Inflammatory macrophage treated with lipopolysaccharide for 4 hours (primary cell): ENCODE measurements around the gene TBC1D16.
A peak's percentile ranks its signal among the peaks of the same experiment; 100 is the strongest.

Experiments
- DNase-seq: peaks from one replicate; pipeline ENCODE4 v3.0.0-alpha.2; 2020

The TBC1D16 gene

DNA sequence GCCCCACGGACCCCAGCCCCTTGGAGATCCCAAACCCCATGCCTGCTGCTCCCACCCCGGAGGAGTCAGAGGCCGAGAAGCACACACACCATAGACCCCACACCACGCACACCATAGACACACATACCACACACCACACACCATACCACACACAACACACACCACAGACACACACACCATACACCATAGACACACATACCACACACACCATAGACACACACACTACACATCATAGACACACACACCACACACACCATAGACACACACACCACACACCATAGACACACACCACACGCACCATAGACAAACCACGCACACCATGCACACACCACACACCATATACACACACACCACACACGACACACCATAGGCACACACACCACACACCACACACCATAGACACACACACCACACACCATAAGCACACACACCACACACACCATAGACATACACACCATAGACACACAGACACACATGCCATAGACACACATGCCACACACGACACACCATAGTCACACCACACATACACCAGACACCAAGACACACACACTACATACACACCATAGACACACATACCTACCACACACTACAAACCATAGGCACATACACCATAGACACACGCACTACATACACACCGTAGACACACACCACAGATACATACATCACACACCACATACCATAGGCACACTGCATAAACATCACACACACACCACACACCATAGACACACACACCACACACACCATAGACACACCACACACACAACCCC, 11.3 kb downstream of the TBC1D16 start:
- DNase-seq: no peak

GRCh38 chr17:80023481-80024205, 12.0 kb downstream of the TBC1D16 start:
- no peak for DNase-seq

DNA sequence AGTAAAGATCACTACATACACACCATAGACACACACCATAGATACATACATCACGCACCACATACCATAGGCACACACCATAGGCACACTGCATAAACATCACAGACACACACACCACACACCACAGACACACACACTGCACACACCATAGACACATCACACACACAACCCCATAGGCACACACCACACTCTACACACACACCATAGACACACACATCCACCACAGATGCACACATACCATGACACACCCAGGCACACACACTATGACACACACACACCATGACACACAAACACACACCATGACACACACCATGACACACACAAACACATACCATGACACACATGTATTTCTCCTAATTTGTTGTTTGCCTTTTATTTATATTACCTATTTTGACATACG, 14.1 kb downstream of the TBC1D16 start:
- no peak for DNase-seq

- DNase-seq: no peak
Observed at GRCh38 chr17:80018917-80019651, 16.6 kb downstream of the TBC1D16 start.

DNA sequence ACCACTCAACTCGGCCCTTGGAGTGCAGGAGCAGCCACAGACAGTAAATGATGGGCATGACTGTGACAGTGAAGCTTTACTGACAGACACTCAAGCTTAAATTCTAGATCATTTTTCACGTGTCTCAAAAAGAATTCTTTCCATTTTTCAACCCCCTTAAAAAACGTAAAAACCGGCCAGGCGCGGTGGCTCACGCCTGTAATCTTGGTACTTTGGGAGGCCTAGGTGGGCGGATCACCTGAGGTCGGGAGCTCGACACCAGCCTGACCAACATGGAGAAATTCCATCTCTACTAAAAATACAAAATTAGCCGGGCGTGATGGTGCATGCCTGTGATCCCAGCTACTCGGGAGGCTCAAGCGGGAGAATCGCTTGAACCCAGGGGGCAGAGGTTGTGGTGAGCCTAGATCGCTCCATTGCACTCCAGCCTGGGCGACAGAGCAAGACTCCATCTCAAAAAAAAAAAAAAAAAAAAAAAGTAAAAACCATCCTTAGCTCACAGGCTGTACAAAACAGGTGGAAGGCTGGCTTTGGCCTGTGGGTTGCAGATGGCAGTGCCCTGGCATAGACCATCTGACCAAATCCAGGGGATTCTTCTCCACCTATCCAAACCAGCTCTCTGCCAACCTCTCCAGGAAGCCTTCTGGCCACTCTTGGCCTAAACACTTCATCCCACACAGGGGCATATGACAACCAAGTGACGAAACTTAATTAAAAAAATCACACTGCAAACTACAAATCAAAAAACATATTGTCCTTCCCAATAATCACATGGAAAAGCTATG, 18.3 kb downstream of the TBC1D16 start:
- DNase-seq: no peak

GRCh38 chr17:80012765-80013741, 22.6 kb downstream of the TBC1D16 start:
- no peak for DNase-seq

- DNase-seq: no peak
Observed at GRCh38 chr17:80011989-80012555, 23.6 kb downstream of the TBC1D16 start.

DNA sequence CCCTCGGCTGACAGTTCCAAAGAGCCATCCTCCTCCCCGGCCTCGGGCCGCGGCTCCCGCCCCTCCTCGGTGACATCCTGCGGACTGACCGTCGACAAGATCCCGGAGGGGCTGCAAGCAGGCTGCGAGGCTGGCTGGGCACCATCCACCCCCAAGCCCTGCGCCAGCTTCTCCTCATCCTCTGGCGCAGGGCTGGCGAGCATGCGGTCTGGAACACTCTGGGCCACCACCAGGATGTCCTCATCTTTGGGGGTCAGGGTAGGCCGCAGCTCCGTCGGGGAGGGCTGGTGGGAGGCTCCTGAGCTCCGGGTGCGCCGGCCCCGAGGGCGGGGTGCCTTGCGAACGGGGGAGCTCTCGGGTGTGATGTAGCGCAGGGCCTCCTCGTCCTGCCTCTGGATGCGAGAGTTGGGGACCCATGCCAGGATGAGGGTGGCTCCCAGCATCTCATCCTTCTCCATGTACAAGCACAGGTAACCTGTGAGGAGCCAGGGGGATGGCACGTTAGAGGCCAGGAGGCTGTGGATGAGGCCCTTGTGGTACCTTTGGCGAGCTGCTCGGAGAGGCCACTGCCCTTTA, 25.3 kb downstream of the TBC1D16 start:
- no peak for DNase-seq

DNA sequence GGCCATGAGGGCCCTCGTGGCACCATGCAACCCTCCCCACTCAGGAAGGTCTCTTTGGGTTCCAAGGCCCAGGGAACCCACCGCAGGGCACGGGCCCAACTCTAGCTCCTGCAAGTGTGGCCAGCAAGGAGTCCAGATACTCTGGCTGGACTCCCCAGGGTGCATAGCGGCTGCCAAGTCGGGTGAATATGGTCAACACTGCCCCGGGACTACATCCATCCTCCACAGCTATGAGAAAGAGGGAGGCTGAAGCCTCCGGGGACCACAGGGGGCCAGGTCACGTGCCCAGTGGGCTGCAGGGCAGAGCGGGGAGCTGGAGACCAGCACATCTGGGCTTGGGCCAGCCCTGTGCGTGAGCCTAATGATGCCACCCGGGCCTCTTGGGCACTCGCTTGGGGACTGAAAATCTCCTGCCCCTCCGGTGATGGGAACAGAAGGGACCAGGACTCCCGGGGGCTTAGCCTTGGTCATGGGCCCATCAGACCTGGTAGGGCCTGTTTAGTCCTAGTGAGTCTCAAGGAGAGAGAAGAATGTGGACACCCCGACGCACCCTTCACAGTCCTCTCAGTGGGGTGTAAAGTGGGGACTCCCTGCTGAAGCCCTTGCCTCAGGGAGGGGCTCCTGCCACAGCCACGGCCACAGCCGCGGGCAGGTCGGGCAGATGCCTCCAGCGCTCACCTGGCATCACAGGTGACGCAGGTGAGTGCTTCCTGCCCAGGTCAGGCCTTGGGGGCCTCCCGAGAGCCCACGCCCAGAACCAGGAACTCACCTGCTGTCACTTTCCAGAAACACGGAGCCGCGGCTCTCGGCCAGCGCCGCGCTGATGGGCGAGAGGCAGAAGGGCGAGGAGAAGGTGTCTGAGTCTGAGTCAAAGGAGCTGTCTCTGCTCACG, 26.0 kb downstream of the TBC1D16 start:
- DNase-seq: no peak

DNA sequence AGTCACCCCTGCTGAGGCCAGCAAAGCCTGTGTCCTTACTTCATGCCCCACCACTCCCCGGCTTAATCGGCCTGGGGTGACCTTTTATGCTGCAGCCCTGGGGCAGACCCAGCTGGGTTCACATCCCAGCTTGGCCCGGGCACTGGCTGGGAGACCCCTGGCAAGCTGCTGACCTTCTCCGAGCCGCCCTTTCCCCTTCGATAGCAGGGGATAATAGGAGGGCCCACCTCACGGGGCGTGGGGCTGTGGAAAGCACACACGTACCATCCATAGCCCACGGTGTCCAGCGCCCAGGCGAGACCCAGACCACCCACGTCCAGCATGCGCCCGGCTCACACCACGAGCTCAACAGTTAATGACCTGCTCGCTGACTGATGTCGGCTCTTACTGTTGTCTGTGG, 26.8 kb downstream of the TBC1D16 start:
- no peak for DNase-seq

DNA sequence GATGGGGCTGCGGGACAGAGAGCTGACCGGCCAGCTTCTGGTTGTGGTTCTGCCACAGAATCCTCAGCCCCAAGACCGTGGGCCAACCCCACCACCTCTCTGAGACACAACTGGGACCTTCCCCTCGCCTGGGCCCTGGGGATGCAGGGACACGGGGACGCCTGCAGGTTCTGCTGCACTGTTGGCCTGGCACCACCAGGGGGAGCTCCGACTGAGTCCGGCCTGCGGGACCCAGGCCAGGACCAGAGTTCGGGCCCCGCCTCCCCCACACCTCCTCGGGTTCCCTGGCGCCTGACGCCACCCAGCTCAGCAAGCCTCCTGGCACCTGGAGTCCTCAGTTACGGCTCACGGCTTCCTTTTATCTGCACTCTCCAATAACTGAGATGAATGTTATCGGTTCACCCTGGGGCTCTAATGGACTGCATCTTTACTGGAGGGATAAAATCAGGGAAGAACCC, 27.3 kb downstream of the TBC1D16 start:
- DNase-seq: peak; percentile 58

DNA sequence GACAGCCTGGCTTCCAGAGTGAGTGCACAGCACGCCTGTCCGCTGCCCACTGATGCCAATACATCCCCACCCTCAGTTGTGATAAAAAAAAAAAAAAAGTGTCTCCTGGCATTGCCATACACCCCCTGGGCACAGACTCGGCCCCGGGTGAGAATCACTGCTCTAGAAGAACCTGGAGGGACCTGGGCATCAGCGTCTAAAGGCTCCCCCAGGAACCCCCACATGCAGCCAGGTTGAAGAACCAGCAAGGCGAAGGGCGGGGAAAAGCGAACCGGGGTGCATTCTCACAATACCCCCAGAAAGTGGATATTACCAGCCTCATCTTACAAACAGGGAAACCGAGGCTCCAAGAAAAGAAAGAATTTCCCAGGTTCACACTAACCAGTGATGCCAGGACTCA, 27.7 kb downstream of the TBC1D16 start:
- no peak for DNase-seq

GRCh38 chr17:80006811-80007752, 28.6 kb downstream of the TBC1D16 start:
- DNase-seq: no peak

GRCh38 chr17:80006339-80006720, 29.3 kb downstream of the TBC1D16 start:
- no peak for DNase-seq

DNA sequence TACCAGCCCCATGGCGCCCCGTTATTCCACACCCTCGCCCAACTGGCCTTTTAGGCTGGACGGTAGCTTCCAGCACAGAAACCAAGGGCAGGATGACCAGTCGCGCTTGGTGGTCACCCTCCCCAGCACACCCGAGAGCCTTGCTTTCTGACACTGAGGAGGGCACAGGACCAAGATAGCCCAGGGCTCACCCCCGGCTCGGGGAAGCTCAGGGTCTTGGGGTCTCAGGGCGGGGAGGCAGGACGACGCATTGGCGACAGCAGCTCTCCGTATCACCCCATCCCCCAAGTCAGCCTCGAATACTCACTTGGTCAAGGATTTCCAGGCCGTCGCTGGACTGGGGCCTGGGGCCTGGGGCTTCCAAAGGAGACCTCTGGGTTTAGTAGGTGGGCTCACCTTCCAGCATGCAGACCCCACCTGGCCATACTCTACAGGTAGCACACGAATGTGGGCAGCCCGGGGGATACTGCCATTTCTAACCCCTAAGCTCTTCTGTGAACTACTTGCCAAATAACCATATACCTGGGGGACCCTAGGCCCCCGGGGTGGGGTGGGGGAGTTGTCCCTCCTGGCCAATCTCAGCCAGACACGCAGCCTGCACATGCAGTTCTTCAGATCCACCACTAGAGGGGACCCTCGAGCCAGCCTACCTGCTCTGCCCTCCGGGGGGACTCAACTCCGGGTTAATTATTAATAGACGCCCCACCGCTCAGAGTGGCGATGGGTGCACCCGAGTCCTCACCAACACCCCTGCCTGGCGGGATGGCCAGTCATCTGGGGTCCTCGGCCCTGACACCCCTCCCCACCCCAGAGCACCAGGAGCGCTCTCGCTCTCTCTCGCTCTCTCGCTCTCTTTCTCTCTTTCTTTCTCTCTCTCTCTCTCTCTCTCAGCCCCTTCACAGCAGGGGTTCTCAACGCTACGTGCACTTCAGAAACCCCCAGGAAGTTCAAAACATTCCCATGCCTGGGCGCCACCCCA, 30.0 kb downstream of the TBC1D16 start:
- peak; percentile 28 for DNase-seq

- no peak for DNase-seq
Observed at GRCh38 chr17:80003969-80004368, 31.7 kb downstream of the TBC1D16 start.
